K562 (cell line): ENCODE data around the gene SNW1. TPM values are rescaled to one million over a fixed set of nuclear protein-coding genes. Genes with fewer than 3 reads are reported as not detected.

Source experiments
- CEBPG ChIP-seq, 3 experiments: fragments of 200-800 bp in 1 of 3; sonication (Bioruptor generic) in 1 of 3; sonication (generic) in 1 of 3; formaldehyde crosslinking in 1 of 3; IDR thresholded peaks in 2 of 3; conservative IDR thresholded peaks in 1 of 3; 2 replicates each; pipeline versions ENCODE4 v1.6.1 to v1.8.0; 2016 to 2022; ENCODE audit warnings: missing compliant biosample characterization in 2 of 3, missing genetic modification characterization in 2 of 3, mild to moderate bottlenecking in 1 of 3, missing genetic modification reagents in 1 of 3
- CREBBP ChIP-seq: IDR thresholded peaks from one replicate; pipeline ENCODE4 v1.6.1; 2012; ENCODE audit warnings: low read depth, mild to moderate bottlenecking, control low read depth, inconsistent platforms, low read length
- E2F4 ChIP-seq: sonication (generic); formaldehyde crosslinking; IDR thresholded peaks from 2 replicates; pipeline ENCODE4 v1.8.0; 2022; ENCODE audit warnings: mild to moderate bottlenecking, low read depth, missing genetic modification reagents
- HINFP ChIP-seq: fragments of 450-650 bp; conservative IDR thresholded peaks from 2 replicates; pipeline ENCODE4 v1.6.1; 2016; ENCODE audit warnings: missing genetic modification characterization, low read depth, mild to moderate bottlenecking, control low read depth, missing compliant biosample characterization
- MLLT1 ChIP-seq, 2 experiments: fragments of 450-650 bp; IDR thresholded peaks; 2 replicates each; pipeline ENCODE4 v1.6.1; 2016
- NFXL1 ChIP-seq: fragments of 450-650 bp; formaldehyde crosslinking; IDR thresholded peaks from 2 replicates; pipeline ENCODE4 v1.4.0; 2021; ENCODE audit warnings: mild to moderate bottlenecking
- POLR3A ChIP-seq: IDR thresholded peaks from 2 replicates; pipeline ENCODE4 v1.6.1; 2011; ENCODE audit warnings: borderline replicate concordance, mild to moderate bottlenecking, moderate library complexity; ENCODE audit not compliant: insufficient read length, insufficient read depth; ENCODE audit errors: extremely low read depth
- RFX7 ChIP-seq: fragments of 250-450 bp; sonication (Bioruptor Pico); IDR thresholded peaks from 2 replicates; pipeline ENCODE4 v1.5.1; 2021; ENCODE audit warnings: mild to moderate bottlenecking
- ZBTB40 ChIP-seq, 2 experiments: fragments of 450-650 bp in 1 of 2; sonication (generic) in 1 of 2; formaldehyde crosslinking in 1 of 2; IDR thresholded peaks; 2 replicates each; pipeline versions ENCODE4 v1.7.1 to v1.9.0; 2016 to 2022; ENCODE audit warnings: inconsistent platforms in 1 of 2, mild to moderate bottlenecking in 1 of 2, missing genetic modification reagents in 1 of 2
- polyA plus RNA-seq, 8 experiments: library from polyadenylated mRNA; depleted of rRNA in 4 of 8; stranded (reverse) in 5 of 8; unstranded in 3 of 8; fragments of >200 nt; fragmentation: Nextera tagmentation in 2 of 8; fragmentation: Illumina TruSeq in 1 of 8; extraction: Ambion mirVana in 2 of 8; extraction: Trizol in 1 of 8; gene quantifications; 2 replicates each; pipeline versions ENCODE4 v1.2.1 to v1.2.3, GENCODE V29; 2011 to 2014; ENCODE audit warnings: inconsistent platforms in 1 of 8, missing spikeins in 1 of 8
- total RNA-seq, 7 experiments: library from RNA; depleted of rRNA in 6 of 7; stranded (reverse); fragments of >200 nt in 6 of 7; fragmentation: Illumina TruSeq in 2 of 7; extraction: Trizol in 2 of 7; gene quantifications; 2 replicates each; pipeline versions ENCODE4 v1.2.1 to v1.2.3, GENCODE V29; 2011 to 2021; ENCODE audit warnings: low replicate concordance in 1 of 7

SNW1 gene
- total and polyA plus RNA-seq, 9 of the 15 experiments (the other 6 are each of a cell fraction or from before 2014, with no cell fraction given), result 64.4 to 143 (median 98.2) TPM

GRCh38 chr14:77799863-77800730 is 39.1 kb upstream of the SNW1 start, which contains the start of gene ADCK1 (continued):
- peak; percentile 74 for TF ChIP-seq ZBTB40 (IDR thresholded peaks at IDR 0.05)
- TF ChIP-seq ZBTB40 (CRISPR knock-in tag; IDR thresholded peaks at IDR 0.05), result no peak
- no peak for TF ChIP-seq POLR3A
- no peak for TF ChIP-seq MLLT1 (IDR thresholded peaks at IDR 0.05)
- TF ChIP-seq CREBBP, result no peak
- no peak for TF ChIP-seq NFXL1 (CRISPR knock-in tag)
- no peak for TF ChIP-seq HINFP (tag)
- 0 out of 2 replicates have a peak, but pooled peaks have one; percentile 21 for TF ChIP-seq CEBPG (CRISPR knock-in tag; IDR thresholded peaks at IDR 0.05)
- no peak for TF ChIP-seq CEBPG (tag; conservative IDR thresholded peaks at IDR 0.05 in 1 of 2, IDR thresholded peaks at IDR 0.05 in 1 of 2)
- no peak; the same call in 1 of the 2 replicates for TF ChIP-seq E2F4 (CRISPR knock-in tag)
- TF ChIP-seq RFX7 (CRISPR knock-in tag), result no peak
